Forelimb muscle (tissue), 1 donor: ENCODE measurements around the gene RAET1G. TPM values are rescaled to one million over a fixed set of nuclear protein-coding genes. Genes with fewer than 3 reads are reported as not detected.
"Not testable (repeated sequence)": the region's sequence is repeated elsewhere in the genome, so short reads cannot be mapped to it uniquely, and the experiment has no call there.

Source experiments
- DNase-seq: peaks from one replicate; pipeline ENCODE4 v3.0.0-alpha.2; 2013; ENCODE audit warnings: low read depth
- polyA plus RNA-seq: library from polyadenylated mRNA; unstranded; fragments of 120-200 nt; gene quantifications from one replicate; pipeline ENCODE4 v1.2.1, GENCODE V29; 2013; ENCODE audit not compliant: insufficient read length

Gene RAET1G
- polyA plus RNA-seq, 1 donor, result 0.30 TPM

DNA sequence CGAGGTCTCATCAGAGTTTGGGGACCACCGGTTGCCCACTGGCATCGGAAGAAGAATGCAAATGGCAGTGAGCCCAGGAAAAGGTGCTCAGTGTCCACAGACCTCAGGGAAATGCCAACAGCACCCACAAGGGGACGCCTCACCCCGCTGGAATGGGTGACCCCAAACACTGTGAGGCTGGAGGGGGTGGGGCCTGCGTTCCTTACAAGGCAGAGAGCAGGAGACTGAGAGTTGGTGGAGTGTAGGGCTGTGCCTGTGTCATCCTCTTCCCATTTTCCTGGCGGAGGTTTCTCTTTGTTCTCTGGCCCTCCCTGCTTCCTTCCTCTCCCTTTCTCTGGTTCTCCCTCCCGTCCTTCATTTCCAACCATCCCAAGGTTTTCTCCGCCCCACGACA, 31.0 kb upstream of the RAET1G start:
- DNase-seq, result not testable (repeated sequence)

DNA sequence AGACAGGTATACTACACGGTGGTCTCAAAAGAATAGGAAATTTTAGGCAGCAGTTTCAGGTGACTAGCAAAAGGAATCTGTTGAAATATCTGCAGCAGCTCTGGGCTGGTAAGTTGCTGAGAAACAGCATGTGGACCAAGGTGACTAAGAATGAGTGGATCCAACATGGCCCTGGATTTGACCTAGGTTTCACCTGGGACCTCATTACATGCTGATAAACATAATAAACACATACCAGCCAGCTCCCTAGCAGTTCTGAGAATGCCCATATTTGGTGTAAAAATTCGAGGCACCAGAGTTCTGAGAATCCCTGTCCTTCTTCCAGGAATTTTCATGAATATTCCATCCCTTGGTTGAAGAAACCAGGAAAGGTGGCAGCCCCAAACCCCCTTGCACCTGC, 30.5 kb upstream of the RAET1G start:
- not testable (repeated sequence) for DNase-seq

- DNase-seq, result no peak
Observed at GRCh38 chr6:149951626-149952025, 28.7 kb upstream of the RAET1G start.

- DNase-seq, result no peak
Observed at GRCh38 chr6:149951096-149951495, 28.2 kb upstream of the RAET1G start.

- DNase-seq, result no peak
Observed at GRCh38 chr6:149950423-149950822, 27.5 kb upstream of the RAET1G start.

DNA sequence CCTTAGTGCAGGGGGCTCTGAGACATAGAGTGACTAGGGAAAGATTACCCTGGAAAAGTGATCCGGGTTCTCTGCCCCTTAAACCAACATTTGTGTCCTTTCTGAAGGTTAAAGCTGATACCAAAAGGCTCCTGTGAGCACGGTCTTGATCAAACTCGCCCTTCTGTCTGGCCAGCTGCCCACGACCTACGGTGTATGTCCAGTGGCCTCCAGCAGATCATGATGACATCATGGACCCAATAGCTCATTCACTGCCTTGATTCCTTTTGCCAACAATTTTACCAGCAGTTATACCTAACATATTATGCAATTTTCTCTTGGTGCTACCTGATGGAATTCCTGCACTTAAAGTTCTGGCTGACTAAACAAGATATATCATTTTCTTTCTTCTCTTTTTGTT, 25.7 kb upstream of the RAET1G start:
- DNase-seq, result no peak

DNA sequence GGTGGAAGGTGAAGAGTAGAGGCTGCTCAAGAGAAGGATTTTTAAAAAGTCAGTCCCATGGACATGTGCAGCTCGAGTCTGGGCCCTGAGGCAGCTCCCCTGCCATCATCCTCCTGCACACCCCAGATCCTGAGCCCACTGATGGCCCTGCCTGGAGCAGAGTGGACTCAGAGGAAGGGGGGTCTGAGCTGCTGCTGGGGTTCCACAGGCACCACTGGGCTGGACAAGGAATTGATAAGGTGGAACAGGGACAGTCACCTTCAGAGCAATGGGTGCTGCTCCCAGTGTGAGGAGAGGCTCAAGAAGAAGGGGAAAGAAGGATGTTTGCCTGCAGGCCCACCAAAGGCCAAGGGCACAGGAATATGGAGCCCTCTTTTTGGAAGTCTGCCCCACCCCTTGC, 25.1 kb upstream of the RAET1G start:
- no peak for DNase-seq

GRCh38 chr6:149947533-149947932, 24.6 kb upstream of the RAET1G start:
- DNase-seq, result not testable (repeated sequence)

DNA sequence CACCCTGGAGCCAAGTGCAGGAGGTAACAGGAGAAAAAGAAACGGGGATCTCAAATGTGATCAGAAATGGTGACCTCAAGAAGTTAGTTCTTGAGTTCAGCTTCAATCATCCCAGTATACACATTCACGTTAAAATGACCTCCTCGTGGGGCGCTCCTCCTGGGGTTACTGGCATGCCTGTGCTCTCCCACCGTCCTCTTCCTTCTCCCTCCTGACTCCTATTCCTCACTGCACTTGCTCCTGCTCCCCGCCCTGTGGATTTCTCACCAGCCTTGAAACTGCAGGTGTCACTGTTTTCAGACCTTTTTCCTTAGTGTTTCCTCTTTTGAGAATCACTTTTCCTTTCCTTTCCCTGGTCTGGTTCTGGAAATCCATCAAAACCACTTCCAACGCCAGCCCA, 23.7 kb upstream of the RAET1G start:
- DNase-seq, result not testable (repeated sequence)

GRCh38 chr6:149945276-149945675, 22.4 kb upstream of the RAET1G start:
- not testable (repeated sequence) for DNase-seq

DNA sequence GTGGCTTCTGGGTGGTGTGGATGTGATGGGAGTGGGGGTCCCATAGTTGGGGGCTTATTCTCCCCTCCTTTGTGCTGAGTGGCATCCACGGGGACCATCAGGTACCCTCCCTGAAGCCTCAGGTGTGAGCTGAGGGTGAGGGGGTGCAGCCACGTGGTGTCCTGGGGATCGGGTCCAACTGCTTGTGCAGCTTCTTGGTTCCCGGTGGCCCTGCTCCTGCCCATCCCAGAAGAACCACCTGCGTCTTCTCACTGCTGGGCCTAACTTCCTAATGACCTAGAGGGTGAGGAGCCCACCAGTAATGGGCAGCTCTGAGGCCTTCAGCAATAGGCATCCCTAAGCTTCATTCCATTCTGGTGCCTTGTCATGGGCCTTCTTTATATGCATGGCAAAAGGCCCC, 20.4 kb upstream of the RAET1G start:
- not testable (repeated sequence) for DNase-seq

DNA sequence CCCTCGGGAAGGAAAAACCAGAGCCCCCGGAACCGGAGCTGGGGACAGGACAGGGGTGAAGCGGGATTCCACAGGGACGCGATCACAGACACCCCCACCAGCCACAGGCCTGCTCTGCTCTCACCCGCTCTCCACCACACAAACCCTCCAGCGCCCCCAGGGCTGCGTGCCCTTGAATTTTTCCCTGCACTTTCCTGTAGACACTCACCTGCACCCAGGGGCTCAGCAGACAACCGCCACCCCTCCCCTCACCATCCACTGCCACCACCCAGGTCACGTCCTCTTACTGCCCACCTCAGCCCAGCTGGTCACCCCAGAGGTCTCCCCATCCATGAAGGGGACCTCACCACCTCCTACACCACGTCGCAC, 19.5 kb upstream of the RAET1G start:
- DNase-seq, result no peak

- DNase-seq, result peak; percentile 40
Observed at GRCh38 chr6:149941583-149942460, 18.9 kb upstream of the RAET1G start, which contains the start of gene ULBP2. Gene ULBP2, plus strand, starts transcription at chr6:149942014. Its CDS starts 59 bp downstream, at chr6:149942073.

GRCh38 chr6:149940672-149940982, 17.7 kb upstream of the RAET1G start:
- DNase-seq, result no peak

- DNase-seq, result no peak
Observed at GRCh38 chr6:149939909-149940671, 17.2 kb upstream of the RAET1G start.

DNA sequence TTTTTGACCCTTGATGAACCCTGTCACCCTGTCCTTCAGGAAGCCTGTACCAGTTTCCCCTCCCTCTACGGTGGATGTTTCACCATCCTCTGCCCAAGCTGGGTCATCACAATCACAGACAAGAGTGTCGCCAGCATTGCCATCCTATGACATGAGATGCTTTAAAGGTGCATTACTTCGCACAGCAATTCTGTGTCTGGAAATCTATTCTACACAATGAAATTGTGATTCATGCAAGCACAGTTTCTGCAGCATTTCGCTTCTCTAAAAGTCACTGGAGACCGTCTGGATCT, 16.4 kb upstream of the RAET1G start:
- DNase-seq, result no peak

DNA sequence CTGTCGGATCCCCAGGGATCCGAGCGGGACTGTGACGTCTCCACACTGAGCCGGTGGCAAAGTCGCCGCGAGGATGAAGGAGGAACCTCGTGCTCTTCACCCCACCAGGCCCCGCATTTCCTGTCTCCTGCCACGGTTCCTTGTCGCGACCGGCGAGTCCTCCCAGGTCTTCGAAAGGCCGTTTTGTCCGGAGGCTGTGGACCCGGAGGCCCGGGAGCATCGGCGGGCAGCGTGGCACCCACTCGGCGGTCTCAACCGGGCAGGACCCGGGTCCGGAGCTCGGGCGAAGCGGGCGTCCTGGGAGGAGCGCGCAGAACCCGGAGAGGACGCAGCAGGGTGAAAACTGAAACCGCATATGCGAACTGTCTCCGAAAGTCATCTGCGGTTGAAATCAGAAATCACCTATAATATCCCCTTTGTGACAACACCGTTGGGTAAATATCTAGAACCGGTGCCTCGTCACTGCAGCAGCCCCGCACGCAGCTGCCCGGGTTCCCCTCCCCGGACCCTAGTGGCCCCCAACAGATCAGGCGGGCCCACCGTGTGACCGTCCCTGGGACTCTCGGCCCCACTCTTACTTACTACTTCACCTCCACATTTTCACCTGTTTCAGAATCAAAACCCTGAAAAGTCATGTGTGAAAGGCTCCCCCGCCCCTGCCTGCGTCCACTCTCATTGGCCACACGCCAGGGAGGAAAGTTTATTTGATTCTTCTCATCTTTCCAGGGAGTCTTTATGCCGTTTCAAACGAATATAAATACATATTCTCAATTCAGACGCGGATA, 15.8 kb upstream of the RAET1G start:
- no peak for DNase-seq

- not testable (repeated sequence) for DNase-seq
Observed at GRCh38 chr6:149938013-149938570, 15.2 kb upstream of the RAET1G start.

DNA sequence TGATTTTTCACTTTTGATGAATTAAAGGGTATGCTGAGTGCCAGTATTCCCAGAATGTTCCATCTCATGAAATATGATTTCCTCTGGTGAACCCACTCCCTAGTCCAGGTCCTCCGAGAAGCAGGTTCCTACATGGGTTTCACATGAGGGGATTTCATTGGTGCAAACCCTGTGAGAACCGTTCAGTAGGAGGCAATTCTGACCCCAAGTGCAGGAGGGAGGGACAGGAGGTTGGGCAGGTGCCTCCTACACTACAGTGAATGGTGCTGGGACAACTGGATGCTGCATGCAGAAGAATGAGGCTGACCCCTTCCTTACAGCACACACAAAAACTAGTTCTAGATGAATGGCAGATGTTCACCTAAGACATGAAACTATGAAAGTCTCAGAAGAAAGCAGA, 13.8 kb upstream of the RAET1G start:
- DNase-seq, result no peak

DNA sequence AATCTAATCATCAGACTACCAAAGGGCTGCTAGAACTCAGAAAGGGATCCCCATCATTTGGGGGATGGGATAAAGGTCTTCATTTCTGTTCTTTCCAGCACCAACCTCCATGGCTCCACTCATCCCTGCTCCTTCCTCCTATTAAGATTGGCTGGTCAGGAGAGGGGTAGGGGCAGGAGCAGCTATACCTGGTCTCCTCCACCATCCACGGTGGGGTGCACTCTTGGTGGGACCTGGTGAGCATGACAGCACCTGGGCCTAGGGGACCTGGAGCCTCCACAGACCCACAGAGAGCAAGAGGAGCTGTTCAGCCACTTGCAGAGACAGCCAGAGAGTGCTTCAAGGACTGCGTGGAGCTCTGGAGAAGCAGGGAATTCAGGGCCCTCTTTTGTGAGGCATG, 12.7 kb upstream of the RAET1G start:
- no peak for DNase-seq

GRCh38 chr6:149935246-149935645, 12.3 kb upstream of the RAET1G start:
- DNase-seq, result no peak
